ENCODE data around the gene ZCCHC17.

The ZCCHC17 gene

DNA sequence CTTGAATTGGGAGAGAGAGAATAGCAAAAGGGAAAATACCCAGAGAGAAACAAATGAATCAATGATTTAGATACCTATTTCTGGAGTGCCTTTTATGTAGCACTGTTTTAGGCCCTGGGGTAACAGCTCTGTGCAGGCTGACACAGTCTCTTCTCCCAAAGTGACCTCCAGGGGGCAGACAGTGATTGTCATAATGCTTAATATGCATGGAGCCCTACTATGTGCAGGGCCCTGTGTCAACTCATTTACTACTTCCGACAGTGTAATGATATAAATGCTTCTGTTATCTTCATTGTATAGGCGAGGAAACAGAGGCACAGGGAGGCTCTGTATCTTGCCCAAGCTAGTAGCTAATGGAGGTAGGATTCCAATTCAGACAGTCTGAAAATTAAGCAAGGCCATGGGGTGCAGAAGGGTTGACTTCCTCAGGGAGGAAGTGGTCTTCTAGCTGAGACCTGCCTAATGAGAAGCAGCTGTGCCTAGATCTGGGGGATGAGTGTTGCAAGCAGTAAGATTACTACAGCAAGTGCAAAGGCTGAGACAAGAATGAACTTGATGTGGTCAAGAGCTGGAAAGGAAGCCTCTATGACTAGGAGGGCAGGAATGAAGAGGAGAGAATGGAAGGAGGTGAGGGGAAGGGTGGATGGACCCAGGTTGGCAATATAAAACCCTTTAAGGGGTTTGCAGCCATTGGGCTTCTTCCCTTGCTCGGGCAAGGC, 100.0 kb downstream of the ZCCHC17 start:
- DNase-seq: no peak

DNA sequence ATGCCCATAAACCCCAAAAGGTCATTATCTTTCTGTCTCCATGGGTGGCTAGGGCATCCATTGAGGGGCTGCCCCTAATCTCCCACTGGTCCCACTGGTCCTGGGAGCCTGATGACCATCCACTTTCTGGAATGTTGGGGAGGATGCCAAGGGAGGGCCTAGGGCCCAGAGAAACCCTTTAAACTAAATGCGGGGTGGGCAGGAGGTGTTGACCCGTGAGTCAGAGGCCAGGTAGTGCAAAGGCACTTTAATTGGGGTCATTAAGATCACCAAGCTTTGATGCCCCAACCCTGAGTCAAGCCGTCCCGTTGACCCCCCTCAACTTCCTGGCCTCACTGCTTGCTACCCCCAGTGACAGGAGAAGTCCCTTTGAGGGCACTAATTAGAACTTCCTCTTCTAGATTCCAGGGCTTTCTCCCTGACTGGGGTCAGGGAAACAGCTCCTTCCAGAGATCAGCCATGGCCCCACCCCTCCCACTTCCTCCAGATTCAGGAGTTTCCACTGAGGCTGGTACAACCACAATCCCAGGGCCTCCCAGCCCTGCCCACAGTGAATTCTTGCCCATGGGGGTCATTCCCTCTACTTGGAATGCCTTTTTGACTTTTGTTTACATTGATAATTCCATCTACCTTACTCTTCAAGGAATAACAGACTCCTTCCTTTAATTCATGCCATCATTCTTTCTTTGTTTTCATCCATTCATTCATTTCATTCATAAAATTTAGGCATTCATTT, 100.7 kb downstream of the ZCCHC17 start:
- no peak for DNase-seq

DNA sequence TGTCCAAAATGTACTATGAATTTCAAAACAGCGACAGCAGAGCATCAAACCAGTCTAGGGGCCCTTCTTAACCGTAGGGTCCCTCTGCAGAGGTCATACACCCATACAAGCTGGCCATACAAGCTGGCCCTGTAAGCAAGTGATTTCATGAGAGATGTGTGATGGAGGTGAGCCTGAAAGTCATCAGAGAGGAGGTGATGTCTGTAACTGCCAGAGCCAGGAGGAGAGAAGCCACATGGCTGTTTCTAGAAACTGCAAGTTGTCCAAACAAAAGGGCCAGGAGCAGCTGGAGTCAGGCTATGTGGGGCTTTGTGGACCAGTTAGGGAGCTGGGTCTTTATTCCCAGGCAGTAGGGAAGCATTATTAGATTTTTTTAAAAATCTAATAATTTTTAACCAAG, 101.4 kb downstream of the ZCCHC17 start:
- DNase-seq: no peak

DNA sequence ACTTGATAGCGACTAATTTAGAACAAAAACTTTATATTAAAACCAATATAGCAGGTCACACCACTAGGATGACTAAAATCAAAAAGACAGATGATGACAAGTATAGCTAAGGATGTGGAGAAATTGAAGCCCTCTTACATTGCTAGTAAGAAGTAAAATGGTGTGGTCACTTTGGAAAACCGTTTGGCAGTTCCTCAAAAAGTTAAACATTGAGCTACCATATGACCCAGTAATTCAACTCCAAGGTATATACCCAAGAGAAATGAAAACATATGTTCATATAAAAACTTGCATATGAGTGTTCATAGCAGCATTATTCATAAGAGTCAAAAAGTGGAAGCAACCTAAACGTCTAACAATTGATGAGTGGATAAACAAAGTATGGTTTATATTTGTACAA, 103.1 kb downstream of the ZCCHC17 start:
- no peak for DNase-seq

DNA sequence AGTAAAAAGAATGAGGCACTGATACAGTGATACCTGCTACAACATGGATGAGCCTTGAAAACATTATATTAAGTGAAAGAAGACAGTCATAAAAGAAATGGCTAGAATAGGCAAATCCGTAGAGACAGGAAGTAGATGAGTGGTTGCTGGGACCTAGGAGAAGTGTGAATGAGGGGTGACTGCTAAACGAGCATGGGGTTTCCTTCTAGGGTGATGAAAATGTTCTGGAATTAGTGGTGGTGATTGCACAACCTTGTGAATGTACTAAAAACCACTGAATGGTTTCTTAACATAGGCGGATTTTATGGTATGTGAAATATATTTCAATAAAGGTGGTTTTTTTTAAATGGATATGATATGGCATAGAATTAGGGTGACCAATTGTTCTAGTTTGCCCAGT, 103.6 kb downstream of the ZCCHC17 start:
- DNase-seq: no peak

DNA sequence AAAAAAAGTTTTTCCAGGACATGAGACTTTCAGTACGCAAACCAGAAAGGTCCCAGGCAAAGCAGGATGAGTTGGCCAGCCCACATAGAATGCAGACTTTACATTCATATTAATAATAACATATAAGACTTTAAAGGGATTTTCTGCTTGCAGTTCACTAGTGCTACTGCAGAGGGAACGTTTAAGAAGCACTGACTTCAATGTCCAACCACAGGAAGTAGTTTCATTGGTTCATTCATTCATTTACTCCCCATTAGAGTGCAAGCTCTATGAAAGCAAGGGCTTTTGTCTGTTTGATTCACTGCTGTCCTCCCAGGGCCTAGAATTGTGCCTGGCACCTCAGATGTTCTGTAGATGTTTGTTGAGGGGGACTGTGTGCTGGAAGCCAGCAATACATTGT, 104.4 kb downstream of the ZCCHC17 start:
- no peak for DNase-seq

DNA sequence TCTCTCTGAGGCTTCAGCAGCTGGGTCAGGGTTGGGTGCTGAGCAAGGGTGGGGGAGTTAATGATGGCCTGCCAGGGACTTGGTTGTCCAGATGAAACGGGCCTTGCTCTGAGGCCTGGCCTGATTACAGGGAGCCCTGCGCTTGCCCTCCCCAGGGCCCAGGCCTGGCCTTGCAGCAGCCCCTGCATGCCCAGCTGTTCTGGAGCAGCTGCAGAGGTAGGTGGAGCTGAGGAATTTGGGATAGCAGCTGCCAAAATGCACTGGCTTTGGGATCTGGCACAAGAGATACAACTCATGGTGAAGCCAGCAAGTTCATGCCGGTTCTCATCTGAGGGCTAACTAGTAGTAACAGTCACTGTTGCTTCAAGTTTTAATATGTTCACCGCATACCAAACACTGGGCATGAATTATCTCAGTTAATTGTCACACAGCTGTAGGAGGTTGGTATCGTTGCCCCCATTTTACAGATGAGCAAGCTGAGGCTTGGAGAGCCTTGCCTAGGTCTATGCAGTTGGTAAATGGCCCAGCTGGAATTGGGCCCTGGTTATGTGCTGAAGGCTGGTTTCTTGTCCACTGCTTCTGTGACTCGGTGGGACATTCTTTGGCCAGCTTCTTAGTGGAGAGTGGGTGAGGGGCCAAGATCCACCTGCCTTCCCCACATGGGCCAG, 108.9 kb downstream of the ZCCHC17 start:
- no peak for DNase-seq

DNA sequence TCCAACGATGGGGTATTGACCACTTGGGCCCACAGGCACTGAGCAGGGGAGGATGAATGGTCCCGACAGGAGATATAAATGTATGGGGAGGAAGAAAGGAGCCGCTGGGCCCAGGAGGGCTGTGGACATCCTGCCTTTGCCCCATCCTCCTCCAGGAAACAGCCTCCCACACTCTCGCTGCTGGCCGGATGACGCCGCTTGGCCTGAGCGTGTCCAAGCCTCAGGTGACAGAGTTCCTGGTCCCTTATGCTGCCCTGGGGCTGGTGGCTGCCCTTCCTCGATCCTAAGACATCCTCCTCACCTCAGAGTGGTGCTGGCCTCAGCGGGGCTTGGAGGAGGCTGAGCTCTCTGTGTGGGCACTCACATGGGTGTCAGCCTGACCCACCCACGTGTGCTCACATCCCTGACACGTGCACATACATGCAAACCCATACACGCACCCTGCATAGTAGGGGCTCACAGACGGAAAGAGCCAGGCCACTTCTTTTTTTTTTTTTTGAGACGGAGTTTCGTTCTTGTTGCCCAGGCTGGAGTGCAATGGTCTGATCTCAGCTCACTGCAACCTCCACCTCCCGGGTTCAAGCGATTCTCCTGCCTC, 110.3 kb downstream of the ZCCHC17 start:
- DNase-seq: no peak

DNA sequence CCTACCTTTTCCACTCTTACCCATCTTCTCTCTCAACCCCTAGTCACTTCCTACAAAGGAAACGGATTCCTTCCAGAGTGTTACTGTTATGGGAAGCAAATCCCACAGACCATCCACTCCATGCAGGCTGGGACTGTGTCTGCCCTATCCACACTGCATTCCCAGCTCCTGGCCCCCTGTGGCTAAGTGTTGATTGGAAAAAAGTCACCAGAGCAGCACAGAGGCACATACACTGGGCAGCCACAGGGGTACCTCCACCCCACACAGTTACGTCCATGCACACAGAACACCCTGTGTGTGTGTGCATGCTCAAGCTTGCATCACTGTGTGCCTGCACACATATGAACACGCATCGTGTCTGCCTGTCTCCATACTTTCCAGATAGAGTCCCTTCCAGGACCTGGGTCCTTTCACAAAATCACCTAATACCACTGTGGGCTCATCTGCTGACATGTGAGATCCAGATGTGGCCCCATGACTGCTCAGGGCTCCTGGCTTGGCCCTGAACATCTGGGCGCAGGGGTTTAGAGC, 112.0 kb downstream of the ZCCHC17 start:
- DNase-seq: no peak

DNA sequence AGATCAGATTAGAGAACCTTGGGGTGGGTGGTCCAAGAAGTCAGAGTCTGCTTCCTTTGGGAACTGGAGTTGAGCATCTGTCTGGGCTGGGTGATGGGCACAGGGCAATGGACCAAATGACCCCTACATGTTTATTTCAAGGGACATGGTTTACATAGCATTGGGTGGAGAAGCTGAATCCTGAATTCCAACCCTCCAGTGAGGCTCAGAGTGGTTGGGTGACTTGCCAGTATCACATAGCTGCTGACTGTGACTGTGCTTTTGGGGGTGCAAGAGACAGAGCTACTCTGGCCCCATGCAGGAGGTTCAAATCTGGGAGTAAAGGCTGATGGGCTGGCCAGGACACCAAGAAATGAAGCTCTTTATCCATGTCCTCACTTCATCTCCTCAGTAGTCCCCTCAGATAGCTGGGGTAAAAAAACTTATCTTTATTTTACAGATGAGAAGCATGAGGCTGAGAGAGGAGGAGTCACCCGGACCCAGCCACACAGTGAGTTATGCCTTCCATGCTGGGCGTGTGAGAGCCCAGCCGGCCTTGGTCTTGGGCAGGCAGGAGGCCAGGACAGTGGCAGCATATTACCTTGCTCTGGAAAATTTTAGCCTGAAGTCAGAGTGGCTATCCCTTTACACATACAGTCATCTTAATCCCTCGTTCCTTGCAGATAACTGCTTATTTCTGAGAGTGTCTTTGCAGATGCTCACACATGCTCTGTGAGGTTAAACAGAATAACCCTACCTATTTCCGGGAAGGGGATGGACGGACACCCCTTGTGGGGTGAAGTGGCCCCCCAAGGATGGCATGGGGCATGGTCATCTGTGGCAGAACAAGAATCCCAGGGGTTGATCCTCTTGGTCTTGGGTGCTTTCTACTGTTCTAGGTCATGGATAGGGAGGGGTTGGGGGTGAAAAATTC, 113.4 kb downstream of the ZCCHC17 start:
- no peak for DNase-seq

DNA sequence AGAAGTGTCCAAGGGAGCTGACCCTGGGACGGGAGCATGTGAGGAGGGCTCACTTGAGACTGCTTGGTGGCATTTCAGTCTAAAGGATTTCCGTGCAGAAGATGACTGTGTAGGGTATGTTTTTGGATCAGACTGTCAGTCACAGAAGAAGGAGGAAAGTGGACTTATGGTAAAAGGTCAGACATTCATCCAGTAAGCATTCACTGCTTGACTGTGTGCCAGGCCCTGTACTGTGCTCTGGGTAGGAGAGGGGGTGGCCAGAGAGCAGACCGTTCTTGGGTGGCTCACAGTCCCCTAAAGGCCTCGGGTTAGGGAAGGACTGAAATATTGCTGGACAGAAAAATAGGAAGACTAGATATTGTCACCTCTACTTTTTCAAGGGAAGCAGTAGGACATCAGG, 114.0 kb downstream of the ZCCHC17 start:
- DNase-seq: no peak

DNA sequence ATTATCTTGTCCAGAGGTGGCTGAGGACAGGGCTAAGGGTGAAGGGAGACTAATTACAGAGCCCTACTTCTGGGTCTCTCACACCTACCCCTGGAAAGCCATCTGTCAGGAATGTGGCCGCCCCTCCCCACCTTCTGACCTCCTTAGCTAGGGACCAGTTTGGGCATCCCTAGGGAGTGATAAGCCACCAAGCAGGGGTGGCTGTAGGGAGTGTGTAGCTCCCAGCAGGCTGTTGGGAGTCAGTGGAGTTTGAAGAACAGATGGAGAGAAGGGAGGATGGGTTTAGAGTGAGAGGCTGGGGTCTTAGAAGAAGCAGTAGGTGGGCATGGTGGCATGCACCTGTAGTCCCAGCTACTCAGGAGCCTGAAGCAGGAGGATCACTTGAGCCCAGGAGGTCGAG, 115.4 kb downstream of the ZCCHC17 start:
- DNase-seq: no peak

DNA sequence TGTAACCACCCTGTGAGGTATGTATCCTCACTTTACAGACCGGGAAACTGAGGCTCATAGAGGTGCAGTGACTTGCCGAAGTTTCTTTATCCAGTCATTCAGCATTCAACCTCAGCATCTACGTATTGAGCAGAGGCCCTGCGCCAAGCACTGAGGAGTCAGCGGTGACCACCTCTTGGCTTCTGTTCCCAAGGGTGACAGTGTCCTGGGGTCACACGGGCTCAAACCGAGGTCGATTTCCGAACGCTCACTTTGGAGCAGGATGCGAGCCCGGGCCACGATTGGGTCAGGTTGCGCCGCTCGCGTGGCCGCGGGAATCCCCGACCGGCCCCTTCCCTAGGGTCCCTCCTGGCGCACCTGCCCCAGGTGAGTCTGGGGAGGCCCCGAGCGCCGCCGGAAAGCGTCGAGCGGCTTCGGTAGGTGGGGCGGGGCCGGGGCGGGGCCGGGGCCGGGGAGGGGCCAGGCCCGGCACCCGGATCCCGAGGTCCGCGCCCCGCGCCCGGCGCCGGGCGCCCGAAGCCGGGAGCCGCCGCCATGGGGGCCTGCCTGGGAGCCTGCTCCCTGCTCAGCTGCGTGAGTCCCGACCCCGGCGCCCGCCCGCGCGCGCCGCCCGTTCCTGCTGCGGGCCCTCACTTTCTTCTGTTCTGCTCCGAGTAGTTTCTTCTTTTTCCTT, 116.0 kb downstream of the ZCCHC17 start, which contains the start of gene SERINC2:
TSS of gene SERINC2 (plus strand) at position 482 of the 673 bp plus-strand sequence. CDS start at position 535, 53 bp downstream.
- no peak for DNase-seq

DNA sequence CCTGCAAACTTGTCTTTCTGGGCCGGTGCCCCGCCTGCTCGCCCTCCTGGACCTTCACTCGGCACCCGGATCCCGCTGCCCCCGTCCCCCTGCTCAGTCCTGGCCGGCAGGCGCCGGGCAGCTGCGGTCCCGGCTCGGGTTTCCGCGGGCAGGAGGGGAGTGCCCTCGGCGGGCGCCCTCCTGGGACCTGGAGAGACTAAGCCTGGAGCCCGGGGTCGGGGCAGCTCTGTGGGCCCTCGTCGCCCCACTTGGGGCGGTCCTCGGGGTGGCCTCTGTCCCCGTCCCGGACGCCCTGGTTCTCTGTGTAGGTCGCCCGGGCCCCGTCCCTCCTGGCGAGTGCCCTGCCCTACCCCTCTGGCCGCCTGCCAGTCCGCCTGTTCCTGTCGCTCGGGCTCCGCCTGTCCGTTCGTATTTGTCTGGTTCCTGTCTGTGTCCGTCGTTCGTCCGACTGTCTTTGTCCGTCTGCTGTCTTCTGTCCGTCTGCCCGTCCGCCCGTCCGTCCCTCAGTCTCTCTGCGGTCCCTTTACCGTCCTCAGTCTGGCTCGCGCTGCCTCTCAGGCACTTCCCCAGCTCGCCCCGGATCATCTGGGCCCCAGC, 116.7 kb downstream of the ZCCHC17 start:
- no peak for DNase-seq

Data from CD4-positive, alpha-beta T cell treated with Interleukin-17A for 1 hour (primary cell).